NCI-H1105 treated with DMSO at 0.1 percent for 48 hours (cell line): ENCODE data around the gene ZSWIM9.
"Not testable (repeated sequence)": the region's sequence is repeated elsewhere in the genome, so short reads cannot be mapped to it uniquely, and the experiment has no call there.

Source experiments
- DNase-seq: peaks from one replicate; lab custom pipeline; 2025; lab: John Stamatoyannopoulos, UW

The ZSWIM9 gene

GRCh38 chr19:48218997-48219396 is 48.5 kb downstream of the ZSWIM9 start:
- no peak for DNase-seq

GRCh38 chr19:48220784-48221183 is 50.3 kb downstream of the ZSWIM9 start:
- DNase-seq = not testable (repeated sequence)

GRCh38 chr19:48221628-48222027 is 51.1 kb downstream of the ZSWIM9 start:
- no peak for DNase-seq

- no peak for DNase-seq
Observed at GRCh38 chr19:48230555-48231129, 60.2 kb downstream of the ZSWIM9 start.

GRCh38 chr19:48237057-48237456 is 66.6 kb downstream of the ZSWIM9 start:
- no peak for DNase-seq

- no peak for DNase-seq
Observed at GRCh38 chr19:48239120-48239519, 68.6 kb downstream of the ZSWIM9 start.

GRCh38 chr19:48239582-48240141 is 69.2 kb downstream of the ZSWIM9 start:
- DNase-seq = no peak

GRCh38 chr19:48241771-48242170 is 71.3 kb downstream of the ZSWIM9 start:
- not testable (repeated sequence) for DNase-seq

GRCh38 chr19:48244281-48244680 is 73.8 kb downstream of the ZSWIM9 start:
- no peak for DNase-seq

- no peak for DNase-seq
Observed at GRCh38 chr19:48246101-48246500, 75.6 kb downstream of the ZSWIM9 start.

- no peak for DNase-seq
Observed at GRCh38 chr19:48247212-48247611, 76.7 kb downstream of the ZSWIM9 start.
